H1 (cell line): ENCODE data around the gene WDR59. TPM values are rescaled to one million over a fixed set of nuclear protein-coding genes. Genes with fewer than 3 reads are reported as not detected.

Experiments
- CTCF ChIA-PET: fragments of 300-600 bp; sonication (Branson Sonifier 250); formaldehyde crosslinking; loops from one replicate; lab custom pipeline; 2021; ENCODE audit not compliant: partially characterized antibody; lab: Charles Lee
- POLR2A ChIA-PET: fragments of 300-600 bp; sonication (Branson Sonifier 250); formaldehyde crosslinking; loops from one replicate; lab custom pipeline; 2021; ENCODE audit warnings: inconsistent platforms; ENCODE audit not compliant: partially characterized antibody; lab: Charles Lee
- DNase-seq, 2 experiments: peaks; one replicate each; pipeline versions ENCODE4 v3.0.0 to v3.0.0-alpha.2; 2010 to 2022; ENCODE audit warnings: low spot score in 2 of 2, low read depth in 1 of 2, mixed read lengths in 1 of 2
- FAIRE-seq: peaks from 2 replicates; lab custom pipeline; 2011; peaks lifted over from hg19 to GRCh38; lab: Jason Lieb, UNC
- H2AFZ ChIP-seq: 2 replicates; pipeline ENCODE4 v1.8.1; 2012; ENCODE audit warnings: low read length, inconsistent platforms
- H2AK5ac ChIP-seq: 2 replicates; pipeline ENCODE4 v1.6.1; 2013; ENCODE audit warnings: low read depth, low read length
- H2BK120ac ChIP-seq: replicated peaks from 2 replicates; pipeline ENCODE3; 2013; ENCODE audit warnings: low read depth, low read length, inconsistent platforms
- H2BK12ac ChIP-seq: 2 replicates; pipeline ENCODE4 v1.6.1; 2013; ENCODE audit warnings: low read depth, low read length
- H2BK15ac ChIP-seq: 2 replicates; pipeline ENCODE4 v1.6.1; 2013; ENCODE audit warnings: low read length
- H2BK20ac ChIP-seq: 2 replicates; pipeline ENCODE4 v1.6.1; 2013; ENCODE audit warnings: low read length
- H2BK5ac ChIP-seq: 2 replicates; pipeline ENCODE4 v1.6.1; 2013; ENCODE audit warnings: low read depth, low read length
- H3K14ac ChIP-seq: 2 replicates; pipeline ENCODE4 v1.6.1; 2013; ENCODE audit warnings: inconsistent platforms; ENCODE audit not compliant: insufficient read length
- H3K18ac ChIP-seq: 2 replicates; pipeline ENCODE4 v1.6.1; 2013; ENCODE audit warnings: low read length; ENCODE audit errors: extremely low read depth
- H3K23ac ChIP-seq: 2 replicates; pipeline ENCODE4 v1.6.1; 2013; ENCODE audit warnings: inconsistent platforms; ENCODE audit not compliant: insufficient read length
- H3K23me2 ChIP-seq: 2 replicates; pipeline ENCODE4 v1.6.1; 2013; ENCODE audit warnings: low read depth, low read length
- H3K27ac ChIP-seq: 2 replicates; pipeline ENCODE4 v1.6.1; 2011; ENCODE audit warnings: low read depth, low read length, inconsistent platforms
- H3K27me3 ChIP-seq, 4 experiments: replicated peaks in 1 of 4; 1 replicate in 1 of 4; 2 replicates in 3 of 4; pipeline versions ENCODE4 v1.6.1 to v1.8.1; 2011 to 2013; ENCODE audit warnings: low read length in 3 of 4, mild to moderate bottlenecking in 3 of 4, inconsistent platforms in 2 of 4, mixed read lengths in 2 of 4, moderate library complexity in 1 of 4; ENCODE audit not compliant: control insufficient read depth in 3 of 4, insufficient read depth in 3 of 4; ENCODE audit errors: extremely low read depth in 1 of 4
- H3K36me3 ChIP-seq, 4 experiments: 2 replicates each; pipeline versions ENCODE4 v1.6.1 to v1.8.1; 2011 to 2013; ENCODE audit warnings: mild to moderate bottlenecking in 4 of 4, low read length in 3 of 4, moderate library complexity in 2 of 4, control low read depth in 1 of 4, inconsistent platforms in 1 of 4; ENCODE audit not compliant: insufficient read depth in 4 of 4, control insufficient read depth in 2 of 4
- H3K4ac ChIP-seq: replicated peaks from 2 replicates; pipeline ENCODE3; 2013; ENCODE audit warnings: low read length, low read depth, mixed read lengths, inconsistent platforms; ENCODE audit not compliant: insufficient read length
- H3K4me1 ChIP-seq, 4 experiments: replicated peaks in 1 of 4; 1 replicate in 1 of 4; 2 replicates in 3 of 4; pipeline versions ENCODE4 v1.6.1 to v1.8.1; 2011 to 2013; ENCODE audit warnings: low read length in 3 of 4, inconsistent platforms in 2 of 4, mixed read lengths in 1 of 4; ENCODE audit not compliant: insufficient read depth in 4 of 4, control insufficient read depth in 3 of 4
- H3K4me2 ChIP-seq, 2 experiments: 2 replicates each; pipeline versions ENCODE4 v1.6.1 to v1.8.1; 2011 to 2013; ENCODE audit warnings: low read depth in 2 of 2, low read length in 2 of 2, control low read depth in 1 of 2, inconsistent platforms in 1 of 2, mild to moderate bottlenecking in 1 of 2; ENCODE audit not compliant: insufficient read depth in 1 of 2
- H3K4me3 ChIP-seq, 4 experiments: fragments of 200-600, 300-600 bp in 1 of 4; sonication (generic), shearing (Covaris generic), sonication (Bioruptor Twin) in 1 of 4; 2 replicates each; pipeline versions ENCODE4 v1.5.1 to v1.8.1; 2011 to 2016; ENCODE audit warnings: low read length in 4 of 4, low read depth in 3 of 4, control low read depth in 2 of 4, inconsistent platforms in 2 of 4, mild to moderate bottlenecking in 2 of 4, mixed read lengths in 1 of 4, moderate library complexity in 1 of 4; ENCODE audit not compliant: insufficient read depth in 2 of 4; ENCODE audit errors: extremely low read depth in 1 of 4
- H3K56ac ChIP-seq: replicated peaks from 2 replicates; pipeline ENCODE3; 2013; ENCODE audit warnings: low read depth, mild to moderate bottlenecking, mixed read lengths, low read length, inconsistent platforms; ENCODE audit not compliant: insufficient read length
- H3K79me1 ChIP-seq: 2 replicates; pipeline ENCODE4 v1.6.1; 2013; ENCODE audit warnings: low read depth, low read length, control low read depth
- H3K79me2 ChIP-seq, 2 experiments: 2 replicates each; pipeline versions ENCODE4 v1.6.1 to v1.8.1; 2012 to 2013; ENCODE audit warnings: low read length in 2 of 2, mild to moderate bottlenecking in 2 of 2, inconsistent platforms in 1 of 2; ENCODE audit not compliant: insufficient read depth in 2 of 2, control insufficient read depth in 1 of 2
- H3K9ac ChIP-seq, 4 experiments: replicated peaks in 1 of 4; 1 replicate in 1 of 4; 2 replicates in 3 of 4; pipeline versions ENCODE4 v1.6.1 to v1.8.1; 2011 to 2013; ENCODE audit warnings: low read depth in 3 of 4, low read length in 3 of 4, control low read depth in 2 of 4, mild to moderate bottlenecking in 2 of 4, moderate library complexity in 2 of 4, inconsistent platforms in 1 of 4; ENCODE audit errors: extremely low read depth in 1 of 4
- H3K9me3 ChIP-seq, 2 experiments: 2 replicates each; pipeline versions ENCODE4 v1.6.1 to v1.8.1; 2012 to 2013; ENCODE audit warnings: mild to moderate bottlenecking in 2 of 2, moderate library complexity in 2 of 2, control low read depth in 1 of 2, inconsistent platforms in 1 of 2, low read depth in 1 of 2, low read length in 1 of 2, mixed read lengths in 1 of 2; ENCODE audit not compliant: insufficient read depth in 2 of 2
- H4K20me1 ChIP-seq, 2 experiments: replicated peaks in 1 of 2; 2 replicates each; pipeline versions ENCODE3 to v1.8.1; 2011 to 2013; ENCODE audit warnings: inconsistent platforms in 2 of 2, low read length in 2 of 2, mild to moderate bottlenecking in 1 of 2; ENCODE audit not compliant: insufficient read depth in 2 of 2, control insufficient read depth in 1 of 2
- H4K5ac ChIP-seq: 2 replicates; pipeline ENCODE4 v1.6.1; 2013; ENCODE audit warnings: low read length, low read depth, mixed read lengths, inconsistent platforms; ENCODE audit not compliant: insufficient read length
- H4K8ac ChIP-seq: 2 replicates; pipeline ENCODE4 v1.8.0; 2013; ENCODE audit warnings: mild to moderate bottlenecking, moderate library complexity, low read length, inconsistent platforms; ENCODE audit not compliant: insufficient read depth; ENCODE audit errors: extremely low read depth
- H4K91ac ChIP-seq: replicated peaks from 2 replicates; pipeline ENCODE3; 2013; ENCODE audit warnings: low read length, mixed read lengths, inconsistent platforms; ENCODE audit not compliant: insufficient read length
- NANOG ChIP-seq: IDR thresholded peaks from 2 replicates; pipeline ENCODE4 v1.6.1; 2011; ENCODE audit warnings: low read length, low read depth, mild to moderate bottlenecking, inconsistent platforms; ENCODE audit not compliant: insufficient read depth, poor library complexity, severe bottlenecking
- NRF1 ChIP-seq: IDR thresholded peaks from 2 replicates; pipeline ENCODE4 v1.6.1; 2011; ENCODE audit warnings: mild to moderate bottlenecking, low read depth, low read length, improper control_type of control experiment
- POLR2A ChIP-seq, 2 experiments: IDR thresholded peaks; 1 replicate in 1 of 2; 2 replicates in 1 of 2; pipeline ENCODE4 v1.6.1; 2011; ENCODE audit warnings: low read depth in 2 of 2, low read length in 2 of 2, mild to moderate bottlenecking in 2 of 2; ENCODE audit errors: control extremely low read depth in 1 of 2
- RNF2 ChIP-seq: fragments of 200-900, 300-1000 bp; sonication (generic); IDR thresholded peaks from 2 replicates; pipeline ENCODE4 v1.7.1; 2016; ENCODE audit warnings: borderline replicate concordance, low read depth, mild to moderate bottlenecking, antibody characterized with exemption, low read length; ENCODE audit not compliant: poor library complexity, severe bottlenecking; ENCODE audit errors: missing control alignments
- SAP30 ChIP-seq: fragments of 300-600 bp; sonication (generic); IDR thresholded peaks from 2 replicates; pipeline ENCODE4 v1.7.1; 2012; ENCODE audit warnings: low read length, moderate library complexity, mild to moderate bottlenecking, inconsistent platforms; ENCODE audit not compliant: insufficient read depth, insufficient replicate concordance
- SP1 ChIP-seq: IDR thresholded peaks from 2 replicates; pipeline ENCODE4 v1.6.1; 2011; ENCODE audit warnings: low read depth, low read length
- SP2 ChIP-seq: IDR thresholded peaks from 2 replicates; pipeline ENCODE4 v1.6.1; 2012; ENCODE audit warnings: mild to moderate bottlenecking, low read length, inconsistent platforms
- TAF1 ChIP-seq: IDR thresholded peaks from 2 replicates; pipeline ENCODE4 v1.6.1; 2011; ENCODE audit warnings: mild to moderate bottlenecking, low read depth, low read length
- WGBS, 2 experiments: shearing (Covaris generic) in 1 of 2; methylation state at CpG; one replicate each; pipeline versions ENCODE4 v1.1.6 to v1.1.7; 2013 to 2015; ENCODE audit warnings: low lambda C conversion rate in 2 of 2, mixed read lengths in 2 of 2, inconsistent platforms in 1 of 2, low coverage in 1 of 2, missing lambda C conversion rate in 1 of 2; ENCODE audit not compliant: insufficient replicate concordance in 2 of 2, insufficient coverage in 1 of 2, insufficient read length in 1 of 2; ENCODE audit errors: extremely low coverage in 1 of 2, missing lambda C conversion rate in 1 of 2; 5-methylcytosine and 5-hydroxymethylcytosine counted together
- polyA plus RNA-seq, 7 experiments: library from polyadenylated mRNA; depleted of rRNA in 3 of 7; stranded (reverse) in 5 of 7; unstranded in 2 of 7; fragments of >200 nt in 5 of 7; fragments of 200-250 nt in 2 of 7; gene quantifications; 1 replicate in 5 of 7; 2 replicates in 1 of 7; 4 replicates in 1 of 7; pipeline versions ENCODE4 v1.2.1 to v1.2.3, GENCODE V29; 2011 to 2013; ENCODE audit warnings: missing spikeins in 2 of 7, mixed read lengths in 2 of 7
- total RNA-seq: library from RNA; stranded (reverse); fragmentation: NEBNext Ultra II Directional; extraction: Animal tissue kit (Norgen Biotek cat#: 25700); gene quantifications from 2 replicates; pipeline ENCODE4 v1.2.1, GENCODE V29; 2021

WDR59 gene
- total and polyA plus RNA-seq, 2 of the 8 experiments (the other 6 are each of a cell fraction or from before 2014, with no cell fraction given) = 84.2 to 124 TPM

GRCh38 chr16:75019007-75019406 lies 34.1 kb upstream of the WDR59 start:
- ChIA-PET POLR2A (interaction anchor here (1.3 kb wide), 1 partner anchor 13 kb away, joined by 3 read pairs; no protein-coding TSS in a partner anchor), CTCF (interaction anchor here (0.6 to 1.5 kb wide), 5 partner anchors 14 to 79 kb away, joined by 3 to 4 read pairs (median 3); no protein-coding TSS in a partner anchor)
- Histone ChIP-seq H3K27ac (no peak overlapping the region), H4K20me1 (peaks cover 4 to 10% of the 10 kb centered on the region in 2 experiments), H3K4me1 (no peaks in the 10 kb centered on the region), H2BK15ac (no peak overlapping the region), H3K18ac (no peak overlapping the region), H3K9ac (no peak overlapping the region), H4K91ac (no peak overlapping the region), H3K23me2 (no peaks in the 10 kb centered on the region), H3K23ac (no peak overlapping the region), H2BK12ac (no peak overlapping the region), H3K14ac (no peak overlapping the region), H3K27me3 (no peaks in the 10 kb centered on the region), H4K8ac (no peak overlapping the region), H3K79me2 (peaks cover 13 to 89% of the 10 kb centered on the region in 2 experiments), H2BK5ac (no peak overlapping the region), H2BK20ac (no peak overlapping the region), H3K4me2 (no peak overlapping the region), H3K79me1 (no peaks in the 10 kb centered on the region), H3K4me3 (no peak overlapping the region), H2AK5ac (no peak overlapping the region), H4K5ac (no peak overlapping the region), H2BK120ac (no peak overlapping the region), H3K4ac (no peak overlapping the region), H3K9me3 (peaks cover 5 to 7% of the 10 kb centered on the region in 2 experiments; a peak in 2 of 4 replicates), H2AFZ (no peak overlapping the region), H3K36me3 (peaks cover 0 to 10% (median 1%) of the 10 kb centered on the region in 4 experiments; a peak in 3 of 8 replicates), H3K56ac (no peak overlapping the region)
- WGBS, 2 experiments = 92% methylated on average over 8 of the region's 8 CpGs; no CpG with 5 or more reads in 1 of the 2 experiments
- FAIRE-seq = no peak
- no peak for DNase-seq
- no peak for TF ChIP-seq SAP30
- no peak for TF ChIP-seq SP2
- no peak for TF ChIP-seq RNF2
- TF ChIP-seq POLR2A (IDR thresholded peaks at IDR 0.05; ENCODE audit: control extremely low read depth in 1 of 2, low read depth in 2 of 2, low read length in 2 of 2) = no peak
- no peak for TF ChIP-seq NRF1
- TF ChIP-seq TAF1 = no peak
- TF ChIP-seq NANOG = no peak
- no peak for TF ChIP-seq SP1
